Activated CD8-positive, alpha-beta memory T cell treated with anti-CD3 and anti-CD28 coated beads for 24 hours (primary cell): Measurements from ENCODE around the gene CANT1.
"Not testable (repeated sequence)": the region's sequence is repeated elsewhere in the genome, so short reads cannot be mapped to it uniquely, and the experiment has no call there.

Experiments
- DNase-seq: peaks from one replicate; pipeline ENCODE4 v3.0.0-alpha.2; 2020

The CANT1 gene

GRCh38 chr17:79027274-79027924 is 17.8 kb upstream of the CANT1 start:
- no peak for DNase-seq

- no peak for DNase-seq
These were observed 17.1 kb upstream of the CANT1 start for GRCh38 chr17:79026376-79027273.

- DNase-seq: no peak
These were observed 15.6 kb upstream of the CANT1 start for GRCh38 chr17:79024901-79025737.

GRCh38 chr17:79023886-79024771 is 14.6 kb upstream of the CANT1 start, which contains the start of gene C1QTNF1:
Gene C1QTNF1 (plus strand): TSS chr17:79024169. CDS start chr17:79043969, 19,800 bp downstream.
- DNase-seq: peak; percentile 72

- no peak for DNase-seq
These were observed 13.7 kb upstream of the CANT1 start for GRCh38 chr17:79023180-79023705.

GRCh38 chr17:79022507-79022991 is 13.0 kb upstream of the CANT1 start:
- DNase-seq: no peak

- not testable (repeated sequence) for DNase-seq
These were observed 12.4 kb upstream of the CANT1 start for GRCh38 chr17:79021929-79022328.

GRCh38 chr17:79020631-79021301 is 11.2 kb upstream of the CANT1 start:
- no peak for DNase-seq

- no peak for DNase-seq
These were observed 10.3 kb upstream of the CANT1 start for GRCh38 chr17:79019632-79020584.

GRCh38 chr17:79019261-79019631 is 9.7 kb upstream of the CANT1 start:
- no peak for DNase-seq

GRCh38 chr17:79018370-79018695 is 8.8 kb upstream of the CANT1 start:
- DNase-seq: no peak

GRCh38 chr17:79017546-79018369 is 8.2 kb upstream of the CANT1 start:
- no peak for DNase-seq

GRCh38 chr17:79014158-79014758 is 4.7 kb upstream of the CANT1 start:
- DNase-seq: no peak

GRCh38 chr17:79012563-79013134 is 3.1 kb upstream of the CANT1 start:
- no peak for DNase-seq

- no peak for DNase-seq
These were observed 2.0 kb upstream of the CANT1 start for GRCh38 chr17:79011451-79012147.

GRCh38 chr17:79010304-79010646 is 711 bp upstream of the CANT1 start:
- no peak for DNase-seq

- DNase-seq: no peak
These were observed 737 bp downstream of the CANT1 start for GRCh38 chr17:79008666-79009387.
